Stimulated activated CD8-positive, alpha-beta memory T cell treated with anti-CD3 and anti-CD28 coated beads, Interleukin-2, amount 100 ng/mL, for 48 hours (primary cell): ENCODE data around the gene ATG4D.
A peak's percentile ranks its signal among the peaks of the same experiment; 100 is the strongest.

Experiments used
- DNase-seq, 2 donors: peaks; one replicate each; pipeline ENCODE4 v3.0.0-alpha.2; 2020; ENCODE audit warnings: low read depth in 2 of 2

The ATG4D gene

GRCh38 chr19:10580979-10581631 is 37.4 kb downstream of the ATG4D start:
- peak; percentile 74 to 91 for DNase-seq

- no peak for DNase-seq
Measured at GRCh38 chr19:10582091-10582490, 38.4 kb downstream of the ATG4D start.

- no peak for DNase-seq
Measured at GRCh38 chr19:10583036-10583776, 39.5 kb downstream of the ATG4D start.

GRCh38 chr19:10586396-10586795 is 42.7 kb downstream of the ATG4D start:
- no peak for DNase-seq

- no peak for DNase-seq
Measured at GRCh38 chr19:10587022-10587838, 43.5 kb downstream of the ATG4D start, which contains the start of gene AP1M2. Gene AP1M2, minus strand, starts transcription at chr19:10587312. Its CDS starts 81 bp downstream, at chr19:10587231.

- no peak for DNase-seq
Measured at GRCh38 chr19:10587839-10588150, 44.1 kb downstream of the ATG4D start.

GRCh38 chr19:10593148-10593547 is 49.4 kb downstream of the ATG4D start:
- no peak for DNase-seq

- no peak for DNase-seq
Measured at GRCh38 chr19:10593820-10594637, 50.3 kb downstream of the ATG4D start.

- no peak for DNase-seq
Measured at GRCh38 chr19:10600149-10600548, 56.4 kb downstream of the ATG4D start.

- no peak for DNase-seq
Measured at GRCh38 chr19:10601999-10602329, 58.3 kb downstream of the ATG4D start.

GRCh38 chr19:10602330-10603083 is 58.8 kb downstream of the ATG4D start:
- peak; percentile 87 to 89 for DNase-seq
